Mesothelial cell of epicardium (in vitro differentiated cells): ENCODE data around the gene PCDH17. TPM values are rescaled to one million over a fixed set of nuclear protein-coding genes. Genes with fewer than 3 reads are reported as not detected.

Source experiments
- DNase-seq, 2 experiments: peaks; one replicate each; pipeline ENCODE4 v3.0.0; 2021; ENCODE audit warnings: low spot score in 2 of 2; ENCODE audit not compliant: unreplicated experiment in 2 of 2
- H3K27ac Mint-ChIP-seq: 2 replicates; pipeline ENCODE4 v1.8.0; 2021; ENCODE audit warnings: mixed read lengths
- H3K27me3 Mint-ChIP-seq: 2 replicates; pipeline ENCODE4 v1.8.0; 2021; ENCODE audit warnings: low read depth, mixed read lengths
- H3K36me3 Mint-ChIP-seq: 2 replicates; pipeline ENCODE4 v1.8.0; 2021; ENCODE audit warnings: mixed read lengths
- H3K4me1 Mint-ChIP-seq: 2 replicates; pipeline ENCODE4 v1.8.0; 2021; ENCODE audit warnings: mixed read lengths
- H3K4me3 Mint-ChIP-seq: 2 replicates; pipeline ENCODE4 v1.8.0; 2021; ENCODE audit warnings: mild to moderate bottlenecking, moderate library complexity, mixed read lengths
- H3K9me3 Mint-ChIP-seq: 2 replicates; pipeline ENCODE4 v1.8.0; 2021; ENCODE audit warnings: mixed read lengths
- CTCF ChIP-seq: fragments of 200-600 bp; sonication (generic); IDR thresholded peaks from one replicate; pipeline ENCODE4 v1.5.0; 2021; ENCODE audit warnings: antibody characterized with exemption; ENCODE audit not compliant: unreplicated experiment
- total RNA-seq: library from RNA; stranded (reverse); gene quantifications from 3 replicates; pipeline ENCODE4 v1.2.1, GENCODE V29; 2021

The PCDH17 gene
- total RNA-seq, 1 donor from 2014 or later: 9.3 TPM

GRCh38 chr13:57724486-57725272, 93.1 kb downstream of the PCDH17 start:
- Mint-ChIP-seq H3K36me3 (peaks cover 4% of the 10 kb centered on the region), H3K27me3 (no peaks in the 10 kb centered on the region), H3K9me3 (no peaks in the 10 kb centered on the region), H3K4me1 (no peaks in the 10 kb centered on the region), H3K27ac (no peak overlapping the region), H3K4me3 (no peak overlapping the region)
- no peak for TF ChIP-seq CTCF
- DNase-seq: no peak

GRCh38 chr13:57725480-57725879, 93.9 kb downstream of the PCDH17 start:
- no peaks in the 10 kb centered on the region for H3K27me3 Mint-ChIP-seq
- H3K4me1 Mint-ChIP-seq: peaks cover 2% of the 10 kb centered on the region
- no peak for DNase-seq
- no peaks in the 10 kb centered on the region for H3K9me3 Mint-ChIP-seq
- no peak overlapping the region for H3K27ac Mint-ChIP-seq
- TF ChIP-seq CTCF: no peak
- peaks cover 4% of the 10 kb centered on the region for H3K36me3 Mint-ChIP-seq
- no peak overlapping the region for H3K4me3 Mint-ChIP-seq

GRCh38 chr13:57726981-57727380, 95.4 kb downstream of the PCDH17 start:
- H3K27me3 Mint-ChIP-seq: no peaks in the 10 kb centered on the region
- peaks cover 4% of the 10 kb centered on the region for H3K36me3 Mint-ChIP-seq
- H3K4me3 Mint-ChIP-seq: no peak overlapping the region
- H3K4me1 Mint-ChIP-seq: peaks cover 2% of the 10 kb centered on the region
- TF ChIP-seq CTCF: no peak
- DNase-seq: no peak
- H3K9me3 Mint-ChIP-seq: no peaks in the 10 kb centered on the region
- H3K27ac Mint-ChIP-seq: no peak overlapping the region

- Mint-ChIP-seq H3K4me1 (peaks cover 14% of the 10 kb centered on the region), H3K27ac (no peak overlapping the region), H3K4me3 (no peak overlapping the region), H3K36me3 (no peaks in the 10 kb centered on the region), H3K9me3 (peaks cover 4% of the 10 kb centered on the region), H3K27me3 (no peaks in the 10 kb centered on the region)
- DNase-seq: no peak
- TF ChIP-seq CTCF: no peak
These were observed 102.8 kb downstream of the PCDH17 start for GRCh38 chr13:57734306-57734705.

- Mint-ChIP-seq H3K27me3 (no peaks in the 10 kb centered on the region), H3K4me3 (no peak overlapping the region), H3K27ac (no peak overlapping the region), H3K9me3 (peaks cover 4% of the 10 kb centered on the region), H3K4me1 (peaks cover 13% of the 10 kb centered on the region), H3K36me3 (no peaks in the 10 kb centered on the region)
- no peak for DNase-seq
- TF ChIP-seq CTCF: no peak
These were observed 107.5 kb downstream of the PCDH17 start for GRCh38 chr13:57739089-57739488.
